Muscle of back (tissue), 11 donors: ENCODE results near the gene NFATC1. TPM values are rescaled to one million over a fixed set of nuclear protein-coding genes. Genes with fewer than 3 reads are reported as not detected.

ENCODE experiments used
- DNase-seq, 3 donors: peaks; one replicate each; pipeline versions ENCODE4 v3.0.0 to v3.0.0-alpha.2; 2013
- polyA plus RNA-seq, 10 donors: library from polyadenylated mRNA; unstranded; fragments of 120-200 nt; gene quantifications; one replicate each; pipeline ENCODE4 v1.2.1, GENCODE V29; 2013; ENCODE audit not compliant: insufficient read length in 10 of 10

Gene NFATC1
- polyA plus RNA-seq, 10 donors = 10.5 to 19.4 (median 12.7) TPM

DNA sequence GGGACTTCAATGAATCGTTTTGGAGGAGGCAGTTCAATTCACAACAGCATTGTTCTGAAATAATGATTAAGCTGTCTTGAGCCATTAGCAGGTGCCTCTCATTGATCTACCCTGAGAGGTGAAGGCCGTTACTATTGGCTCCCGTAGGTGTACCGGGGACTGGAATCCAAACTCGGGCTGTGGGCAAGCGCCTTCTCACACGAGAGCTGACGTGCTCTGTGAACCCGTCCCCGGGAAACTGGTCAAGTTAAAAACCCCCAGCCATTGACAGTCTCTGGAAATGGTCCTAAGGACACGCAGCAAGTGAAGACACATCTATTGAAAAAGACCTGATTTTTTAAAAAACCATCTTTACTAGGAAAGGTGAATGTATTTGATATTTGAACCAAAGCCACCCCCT, 8.1 kb upstream of the NFATC1 start:
- DNase-seq = no peak

GRCh38 chr18:79388043-79388442, 7.7 kb upstream of the NFATC1 start:
- DNase-seq = no peak

- DNase-seq = no peak
These were observed 6.0 kb upstream of the NFATC1 start for GRCh38 chr18:79389689-79390088.

DNA sequence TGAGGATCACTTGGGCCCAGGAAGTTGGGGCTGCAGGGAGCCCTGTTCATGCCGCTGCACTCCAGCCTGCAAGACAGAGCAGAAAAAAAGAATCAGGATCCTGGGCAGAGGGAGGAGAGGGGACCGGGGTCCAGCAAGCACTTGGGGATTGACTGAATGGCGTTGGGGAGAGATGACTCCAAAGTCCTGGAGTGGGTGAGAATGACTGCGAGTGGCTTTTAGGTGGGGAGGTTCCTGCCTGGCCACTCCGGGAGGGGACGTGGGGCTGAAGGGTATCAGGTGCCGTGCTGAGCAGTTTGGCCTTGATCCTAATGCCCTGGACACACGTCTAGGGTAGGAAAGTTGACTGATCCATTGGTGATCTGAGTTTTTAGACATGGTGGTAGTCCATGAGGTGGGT, 3.5 kb upstream of the NFATC1 start:
- no peak for DNase-seq

DNA sequence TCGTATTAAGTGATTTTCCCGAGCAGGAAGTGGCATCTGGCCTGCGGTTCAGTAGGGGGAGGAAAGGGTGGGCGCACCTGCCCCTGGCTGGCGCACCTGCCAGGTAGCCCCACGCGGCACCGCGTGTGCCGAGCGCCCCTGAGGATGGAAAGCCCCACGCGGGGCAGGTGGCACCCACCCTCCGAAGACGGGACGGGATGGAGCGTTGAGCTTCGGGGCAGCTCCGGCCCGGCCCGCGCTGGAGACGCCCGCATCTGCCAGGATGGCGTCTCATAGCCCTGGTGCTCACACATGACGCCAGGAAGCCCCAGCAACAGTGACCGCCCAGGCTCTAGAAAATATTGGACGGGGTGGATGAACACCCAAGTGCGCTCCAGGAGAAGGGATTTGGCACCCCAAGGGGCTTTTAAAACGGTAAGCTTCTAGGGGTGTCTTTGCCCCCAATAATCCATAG, 2.5 kb upstream of the NFATC1 start:
- peak in 1 of 3 donors; percentile 65 for DNase-seq

DNA sequence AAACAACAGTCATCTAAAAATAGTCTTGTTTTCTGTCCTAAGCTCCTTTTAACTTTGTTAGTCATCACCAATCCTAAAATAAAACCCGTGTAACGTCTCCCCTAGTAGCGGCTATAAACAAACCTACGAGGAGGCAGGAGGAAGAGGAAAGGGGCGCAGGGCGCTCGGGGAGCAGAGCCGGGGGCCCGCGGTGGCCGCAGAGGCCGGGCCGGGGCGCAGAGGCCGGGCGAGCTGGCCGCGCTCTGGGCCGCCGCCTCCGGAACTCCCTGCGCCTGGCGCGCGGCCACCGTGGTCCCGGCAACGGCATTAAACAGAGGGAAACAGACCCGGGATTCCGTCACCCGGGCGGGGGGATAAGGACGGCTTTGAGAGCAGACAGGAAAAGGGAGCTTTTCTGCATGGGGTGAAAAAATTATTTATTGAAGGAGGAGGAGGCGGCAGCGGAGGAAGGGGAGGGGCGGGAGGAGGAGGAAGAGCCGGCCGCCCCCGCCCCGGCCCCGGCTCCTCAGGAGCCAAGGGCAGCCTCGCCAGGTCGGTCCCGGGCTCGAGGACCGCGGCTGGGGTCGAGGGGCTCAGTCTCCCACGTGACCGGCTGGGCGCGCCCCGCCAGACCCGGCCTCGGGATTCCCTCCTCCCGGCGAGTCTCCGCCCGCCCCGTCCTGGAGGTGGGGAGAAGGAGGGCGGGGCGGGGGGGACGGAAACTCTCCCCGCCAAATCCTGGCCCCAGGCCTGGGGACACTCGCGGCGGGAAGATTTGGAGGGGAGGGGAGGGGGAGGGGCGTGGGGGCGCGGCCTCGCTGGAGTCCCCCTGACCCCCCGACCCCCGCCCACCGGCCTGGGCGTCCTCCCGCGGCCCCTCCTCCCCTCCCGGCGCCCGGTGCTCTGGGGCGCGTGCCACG, 1.8 kb upstream of the NFATC1 start:
- peak; percentile 89 to 97 (median 97) for DNase-seq

- DNase-seq = peak; percentile 83 to 95 (median 92)
These were observed 1.0 kb upstream of the NFATC1 start for GRCh38 chr18:79394534-79395307.

- DNase-seq = no peak
These were observed 456 bp upstream of the NFATC1 start for GRCh38 chr18:79395308-79395640.

DNA sequence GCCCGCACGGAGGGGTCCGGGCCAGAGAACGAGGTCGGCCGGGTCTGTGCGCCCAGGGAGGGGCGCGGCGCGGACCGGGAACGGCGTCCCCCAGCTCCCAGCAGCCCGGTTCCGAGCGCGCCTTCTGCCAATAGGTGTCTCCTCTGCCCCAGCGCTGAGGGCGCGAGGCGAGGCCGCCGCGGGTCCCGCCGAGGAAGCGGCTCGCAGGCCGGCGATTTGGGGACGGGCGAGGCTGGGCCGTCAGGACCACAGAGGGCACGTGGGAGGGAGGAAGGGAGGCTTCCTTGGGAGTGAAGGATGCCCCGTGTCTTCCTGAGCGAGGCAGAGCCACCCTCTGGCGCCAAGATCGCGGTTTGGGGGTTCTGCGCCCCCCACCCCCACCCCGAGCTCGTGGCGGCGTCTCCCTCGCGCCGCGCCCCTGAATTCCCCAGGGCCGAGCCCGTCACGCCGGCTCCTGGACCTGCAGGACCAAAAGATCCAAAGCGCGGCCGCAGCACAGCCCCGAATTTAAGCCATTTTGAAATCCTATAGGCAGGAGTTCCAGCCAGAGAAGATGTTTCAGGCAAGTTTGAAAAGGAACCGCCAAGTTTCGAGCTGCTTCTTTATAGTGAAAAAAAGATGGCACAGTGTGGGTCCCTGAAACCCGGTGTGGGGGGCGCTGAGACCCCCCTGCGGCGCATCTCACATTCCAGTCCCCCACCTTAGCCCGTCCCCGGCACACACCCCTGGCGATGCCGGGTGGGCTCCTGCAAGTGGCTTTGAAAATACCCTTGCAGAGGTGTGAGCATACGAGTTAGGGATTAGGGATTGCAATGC, 909 bp downstream of the NFATC1 start:
- DNase-seq = peak in 1 of 3 donors; percentile 84

- no peak for DNase-seq
These were observed 1.6 kb downstream of the NFATC1 start for GRCh38 chr18:79397247-79397829.

GRCh38 chr18:79397830-79398761, 2.4 kb downstream of the NFATC1 start:
- no peak for DNase-seq

DNA sequence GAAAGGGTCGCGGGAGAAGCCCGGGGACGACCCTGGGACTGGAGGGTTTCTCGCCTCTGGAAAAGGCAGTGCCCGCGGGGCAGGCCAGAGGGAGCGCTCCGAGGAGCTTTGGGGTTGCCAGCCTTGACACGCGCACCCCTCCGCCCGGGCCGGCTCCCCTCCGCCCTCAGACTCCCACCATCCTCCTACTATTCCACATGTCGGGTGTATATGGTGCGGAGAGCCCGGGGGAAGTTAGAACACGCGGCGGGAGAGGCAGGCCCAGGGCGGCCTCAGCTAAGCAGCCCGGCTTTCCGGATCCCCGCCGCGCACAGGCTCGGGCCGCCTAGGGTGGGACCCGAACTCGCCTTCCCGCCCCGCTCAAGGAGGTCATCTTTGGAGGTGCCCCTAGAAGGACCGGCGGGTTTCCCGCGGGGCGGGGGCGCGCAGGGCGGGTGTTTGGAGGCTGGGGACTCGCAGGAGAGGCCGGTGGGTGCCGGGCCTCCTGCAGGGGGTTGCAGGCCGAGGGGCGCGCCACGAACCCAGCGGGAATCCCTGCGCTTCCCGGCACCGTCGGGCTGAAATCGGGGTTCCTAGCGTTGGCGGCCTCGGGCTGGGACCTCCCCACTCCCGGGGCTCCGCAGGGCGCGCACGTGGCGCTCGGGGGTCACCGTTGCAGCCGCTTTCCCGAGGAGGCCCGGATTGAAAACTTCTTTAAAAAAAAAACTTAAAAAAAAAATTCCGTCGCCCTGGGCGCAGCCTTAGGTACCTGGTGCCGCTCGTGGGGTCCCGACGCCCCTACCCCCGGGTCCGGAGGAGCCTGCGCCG, 3.7 kb downstream of the NFATC1 start:
- no peak for DNase-seq

GRCh38 chr18:79400091-79400590, 4.4 kb downstream of the NFATC1 start:
- no peak for DNase-seq

DNA sequence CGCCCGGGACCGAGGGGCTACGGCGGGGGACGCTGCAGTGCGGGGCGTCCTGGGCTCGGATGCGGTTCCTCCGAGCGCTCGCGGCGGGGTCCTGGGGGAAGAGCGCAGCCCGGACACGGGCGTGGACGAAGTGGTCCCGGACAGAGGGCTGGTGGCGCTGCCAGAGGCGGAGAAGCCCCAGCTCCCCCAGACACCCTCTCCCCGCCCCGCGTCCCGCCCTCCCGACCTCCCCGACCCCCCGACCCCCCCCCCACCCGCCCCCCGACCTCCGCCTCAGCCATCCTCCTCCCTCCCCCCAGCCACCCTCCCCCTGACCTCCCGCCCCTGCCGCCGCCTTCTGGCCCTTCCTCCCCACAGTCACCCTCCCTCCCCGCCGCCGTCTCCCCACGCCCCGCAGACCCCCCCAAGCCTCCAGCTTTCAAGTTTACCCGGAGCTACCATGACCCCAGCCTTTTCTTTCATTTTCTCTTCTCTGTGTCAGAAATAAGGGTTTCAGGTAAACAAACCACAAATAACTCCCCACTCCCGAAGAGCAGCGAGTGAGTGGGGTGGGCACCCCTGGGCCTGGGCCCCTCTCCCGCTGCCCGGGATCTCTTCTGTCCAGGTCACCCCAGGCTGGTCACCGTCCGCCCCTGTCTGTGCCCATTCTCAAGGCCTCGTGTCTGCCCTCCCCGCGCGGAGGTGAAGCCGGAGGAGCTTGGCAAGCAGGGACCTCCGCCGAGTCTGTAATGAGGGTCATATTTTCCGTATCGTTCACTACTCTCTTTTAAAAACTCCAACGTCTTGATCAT, 5.1 kb downstream of the NFATC1 start:
- DNase-seq = peak in 2 of 3 donors; percentile 73 to 86

- DNase-seq = no peak
These were observed 5.9 kb downstream of the NFATC1 start for GRCh38 chr18:79401494-79402208.

DNA sequence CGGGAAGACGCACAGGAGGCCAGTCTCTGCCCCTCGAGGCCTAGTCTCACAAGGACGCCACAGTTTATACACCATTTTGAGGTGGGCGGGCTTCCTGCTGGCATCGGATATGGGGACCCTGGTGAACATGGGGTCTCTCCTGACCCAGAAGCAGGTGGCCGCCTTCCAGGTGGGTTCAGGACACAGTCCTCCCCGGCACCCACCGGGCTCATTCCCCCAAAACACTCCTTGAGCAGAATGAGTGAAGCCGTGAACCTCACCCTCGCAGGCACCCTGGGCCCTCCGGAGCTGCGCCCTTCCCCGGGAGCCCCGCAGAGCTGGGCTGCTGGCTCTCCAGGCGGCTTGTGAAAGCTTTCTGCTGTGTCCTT, 6.5 kb downstream of the NFATC1 start:
- no peak for DNase-seq

DNA sequence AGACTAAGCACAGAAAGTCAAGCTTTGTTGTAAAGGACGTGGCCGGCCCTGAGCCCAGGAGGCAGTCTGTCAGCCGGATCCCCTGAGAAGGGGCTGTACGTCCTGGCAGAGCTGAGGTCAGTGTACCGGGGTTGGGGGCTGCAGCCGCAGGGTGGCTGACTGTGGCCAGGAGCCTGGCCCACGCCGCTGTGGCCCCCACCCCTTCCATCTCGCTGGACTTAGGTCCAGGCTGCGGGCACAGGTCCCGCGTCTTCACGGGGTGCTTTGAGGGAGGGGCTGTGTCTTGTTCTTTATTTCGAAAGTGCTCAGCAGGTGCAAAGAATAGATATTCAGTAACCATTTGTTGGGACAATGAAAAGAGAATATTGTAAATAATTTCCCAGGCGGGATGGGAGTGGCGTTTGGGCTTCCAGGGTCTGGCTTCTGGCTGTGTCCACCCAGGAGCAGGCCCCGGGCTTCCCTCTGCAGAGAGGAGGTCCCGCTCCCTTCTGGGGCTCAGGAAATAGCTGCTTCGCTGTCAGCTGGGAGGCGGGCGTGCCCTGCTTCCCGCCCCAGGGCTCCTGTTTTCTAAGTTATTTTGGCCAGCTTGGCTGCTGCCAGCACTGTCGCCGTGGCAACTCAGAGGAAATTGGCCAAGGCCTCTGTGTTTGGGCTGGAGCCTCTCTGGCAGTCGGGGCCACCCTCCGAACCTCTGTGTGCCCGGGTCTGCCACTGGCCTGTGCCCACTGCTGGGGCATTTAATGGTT, 7.4 kb downstream of the NFATC1 start:
- DNase-seq = peak in 2 of 3 donors; percentile 69 to 81
